Measurements from ENCODE around the gene NEBL. TPM values are rescaled to one million over a fixed set of nuclear protein-coding genes. Genes with fewer than 3 reads are reported as not detected.

NEBL gene
- total and polyA plus RNA-seq, 4 donors, result 19.4 to 74.7 (median 50.1) TPM

GRCh38 chr10:20908391-20908790, 11.3 kb upstream of the NEBL start:
- WGBS, 2 donors, result 79 to 81% methylated on average over 3 of the region's 3 CpGs
- ATAC-seq (ENCODE audit: insufficient read depth, low FRiP score), result no peak

GRCh38 chr10:20903635-20904390, 6.7 kb upstream of the NEBL start:
- DNase-seq (no peak), ATAC-seq (ENCODE audit: insufficient read depth, low FRiP score) (no peak)
- H3K9ac ChIP-seq (ENCODE audit: insufficient read depth in 1 of 2, low read length in 2 of 2), result no peak overlapping the region
- H3K4me3 ChIP-seq, result no peak overlapping the region
- peaks cover 0 to 3% (median 0%) of the 10 kb centered on the region in 4 donors for H3K9me3 ChIP-seq (ENCODE audit: control insufficient read depth in 4 of 4, insufficient read depth in 3 of 4, low read length in 3 of 4)
- H3K36me3 ChIP-seq (ENCODE audit: control insufficient read depth in 4 of 4, insufficient read depth in 4 of 4, low read length in 4 of 4), result no peaks in the 10 kb centered on the region
- H3K4me1 ChIP-seq (ENCODE audit: control insufficient read depth in 5 of 5, insufficient read depth in 5 of 5, low read length in 5 of 5), result peaks cover 0 to 2% (median 0%) of the 10 kb centered on the region in 5 donors
- no peaks in the 10 kb centered on the region for H3K27me3 ChIP-seq (ENCODE audit: control insufficient read depth in 3 of 3, insufficient read depth in 3 of 3, low read length in 2 of 3)
- 85 to 92% methylated on average over 5 of the region's 5 CpGs for WGBS, 2 donors
- no peak overlapping the region for H3K27ac ChIP-seq (ENCODE audit: low read depth in 1 of 2, low read length in 1 of 2)
- TF ChIP-seq CTCF (IDR thresholded peaks at IDR 0.05; ENCODE audit: control extremely low read depth, extremely low read depth), result no peak

More at GRCh38 chr10:20908391-20908790, 11.3 kb upstream of the NEBL start:
- no peaks in the 10 kb centered on the region for H3K27me3 ChIP-seq (ENCODE audit: control insufficient read depth in 3 of 3, insufficient read depth in 3 of 3, low read length in 2 of 3)
- H3K36me3 ChIP-seq (ENCODE audit: control insufficient read depth in 4 of 4, insufficient read depth in 4 of 4, low read length in 4 of 4), result no peaks in the 10 kb centered on the region
- H3K4me3 ChIP-seq, result no peak overlapping the region
- no peak for TF ChIP-seq CTCF (IDR thresholded peaks at IDR 0.05; ENCODE audit: control extremely low read depth, extremely low read depth)
- peaks cover 0 to 3% (median 0%) of the 10 kb centered on the region in 4 donors for H3K9me3 ChIP-seq (ENCODE audit: control insufficient read depth in 4 of 4, insufficient read depth in 3 of 4, low read length in 3 of 4)
- no peak overlapping the region for H3K27ac ChIP-seq (ENCODE audit: low read depth in 1 of 2, low read length in 1 of 2)
- DNase-seq, result no peak
- no peak overlapping the region for H3K9ac ChIP-seq (ENCODE audit: insufficient read depth in 1 of 2, low read length in 2 of 2)
- peaks cover 0 to 3% (median 0%) of the 10 kb centered on the region in 5 donors for H3K4me1 ChIP-seq (ENCODE audit: control insufficient read depth in 5 of 5, insufficient read depth in 5 of 5, low read length in 5 of 5)

GRCh38 chr10:20901110-20901509, 4.0 kb upstream of the NEBL start:
- Histone ChIP-seq H3K9me3 (ENCODE audit: control insufficient read depth in 4 of 4, insufficient read depth in 3 of 4, low read length in 3 of 4) (peaks cover 0 to 3% (median 0%) of the 10 kb centered on the region in 4 donors), H3K4me1 (ENCODE audit: control insufficient read depth in 5 of 5, insufficient read depth in 5 of 5, low read length in 5 of 5) (peaks cover 0 to 10% (median 5%) of the 10 kb centered on the region in 5 donors), H3K27me3 (ENCODE audit: control insufficient read depth in 3 of 3, insufficient read depth in 3 of 3, low read length in 2 of 3) (no peaks in the 10 kb centered on the region), H3K9ac (ENCODE audit: insufficient read depth in 1 of 2, low read length in 2 of 2) (no peak overlapping the region), H3K4me3 (no peak overlapping the region), H3K36me3 (ENCODE audit: control insufficient read depth in 4 of 4, insufficient read depth in 4 of 4, low read length in 4 of 4) (no peaks in the 10 kb centered on the region), H3K27ac (ENCODE audit: low read depth in 1 of 2, low read length in 1 of 2) (no peak overlapping the region)
- ATAC-seq (ENCODE audit: insufficient read depth, low FRiP score) (no peak), DNase-seq (peak in 1 of 3 donors; percentile 27)
- TF ChIP-seq CTCF (IDR thresholded peaks at IDR 0.05; ENCODE audit: control extremely low read depth, extremely low read depth), result no peak
- 69 to 77% methylated on average over 5 of the region's 5 CpGs for WGBS, 2 donors
